HepG2 (cell line): ENCODE data around the gene NFATC3. TPM values are rescaled to one million over a fixed set of nuclear protein-coding genes. Genes with fewer than 3 reads are reported as not detected.

Experiments used
- AHR ChIP-seq: IDR thresholded peaks from 2 replicates; pipeline ENCODE4 v1.6.1; 2018; ENCODE audit warnings: missing genetic modification reagents, missing compliant biosample characterization
- BORCS8-MEF2B ChIP-seq: sonication (generic); formaldehyde crosslinking; IDR thresholded peaks from 2 replicates; pipeline ENCODE4 v1.8.0; 2022; ENCODE audit warnings: mild to moderate bottlenecking, missing genetic modification reagents
- DNMT1 ChIP-seq: sonication (generic); formaldehyde crosslinking; IDR thresholded peaks from 2 replicates; pipeline ENCODE4 v1.5.1; 2020; ENCODE audit warnings: mild to moderate bottlenecking, missing genetic modification reagents
- ELK4 ChIP-seq: sonication (generic); formaldehyde crosslinking; IDR thresholded peaks from 2 replicates; pipeline ENCODE4 v1.9.0; 2021; ENCODE audit warnings: missing genetic modification reagents, borderline replicate concordance
- HIVEP1 ChIP-seq: sonication (generic); formaldehyde crosslinking; IDR thresholded peaks from 2 replicates; pipeline ENCODE4 v1.4.0; 2020; ENCODE audit warnings: mild to moderate bottlenecking, missing genetic modification reagents
- HNF4G ChIP-seq, 2 experiments: sonication (generic) in 1 of 2; formaldehyde crosslinking in 1 of 2; IDR thresholded peaks; 2 replicates each; pipeline versions ENCODE4 v1.4.0 to v1.6.1; 2011 to 2020; ENCODE audit warnings: borderline replicate concordance in 2 of 2, low read depth in 2 of 2, mild to moderate bottlenecking in 2 of 2, low read length in 1 of 2, missing genetic modification reagents in 1 of 2, moderate library complexity in 1 of 2
- JUND ChIP-seq: sonication (generic); formaldehyde crosslinking; IDR thresholded peaks from 2 replicates; pipeline ENCODE4 v1.8.0; 2022; ENCODE audit warnings: mild to moderate bottlenecking, missing genetic modification reagents
- KDM2A ChIP-seq: sonication (generic); formaldehyde crosslinking; IDR thresholded peaks from 2 replicates; pipeline ENCODE4 v1.4.0; 2020; ENCODE audit warnings: low read depth, missing genetic modification reagents, borderline replicate concordance
- MAZ ChIP-seq, 2 experiments: sonication (generic) in 1 of 2; formaldehyde crosslinking in 1 of 2; IDR thresholded peaks; 2 replicates each; pipeline versions ENCODE4 v1.5.0 to v1.6.1; 2012 to 2020; ENCODE audit warnings: low read depth in 2 of 2, mild to moderate bottlenecking in 2 of 2, borderline replicate concordance in 1 of 2, improper control_type of control experiment in 1 of 2, low read length in 1 of 2, missing genetic modification reagents in 1 of 2, moderate library complexity in 1 of 2
- MLLT10 ChIP-seq: sonication (generic); formaldehyde crosslinking; IDR thresholded peaks from 2 replicates; pipeline ENCODE4 v1.4.0; 2020; ENCODE audit warnings: missing genetic modification reagents
- NAIF1 ChIP-seq: sonication (generic); formaldehyde crosslinking; IDR thresholded peaks from 2 replicates; pipeline ENCODE4 v1.5.0; 2020; ENCODE audit warnings: mild to moderate bottlenecking, missing genetic modification reagents, borderline replicate concordance
- NFE2 ChIP-seq: sonication (generic); formaldehyde crosslinking; IDR thresholded peaks from 2 replicates; pipeline ENCODE4 v1.4.0; 2020; ENCODE audit warnings: missing genetic modification reagents
- PITX1 ChIP-seq: sonication (generic); formaldehyde crosslinking; IDR thresholded peaks from 2 replicates; pipeline ENCODE4 v1.5.1; 2020; ENCODE audit warnings: mild to moderate bottlenecking, missing genetic modification reagents
- SIX1 ChIP-seq: sonication (generic); formaldehyde crosslinking; IDR thresholded peaks from 2 replicates; pipeline ENCODE4 v1.4.0; 2020; ENCODE audit warnings: missing genetic modification reagents, borderline replicate concordance
- SPEN ChIP-seq: sonication (generic); formaldehyde crosslinking; IDR thresholded peaks from 2 replicates; pipeline ENCODE4 v1.5.1; 2020; ENCODE audit warnings: low read depth, mild to moderate bottlenecking, missing genetic modification reagents
- TARDBP ChIP-seq: sonication (generic); formaldehyde crosslinking; IDR thresholded peaks from 2 replicates; pipeline ENCODE4 v1.8.0; 2022; ENCODE audit warnings: mild to moderate bottlenecking, missing genetic modification reagents
- TEF ChIP-seq: sonication (generic); formaldehyde crosslinking; IDR thresholded peaks from 2 replicates; pipeline ENCODE4 v1.5.0; 2020; ENCODE audit warnings: missing genetic modification reagents
- U2AF1 ChIP-seq: fragments of 200-400 bp; formaldehyde crosslinking; optimal IDR thresholded peaks from 2 replicates; pipeline ENCODE3; 2017; ENCODE audit warnings: mild to moderate bottlenecking, low read depth, low read length
- ZNF121 ChIP-seq: sonication (generic); formaldehyde crosslinking; IDR thresholded peaks from 2 replicates; pipeline ENCODE4 v1.5.0; 2020; ENCODE audit warnings: mild to moderate bottlenecking, missing genetic modification reagents
- ZNF160 ChIP-seq: sonication (generic); formaldehyde crosslinking; IDR thresholded peaks from 2 replicates; pipeline ENCODE4 v1.8.0; 2022; ENCODE audit warnings: mild to moderate bottlenecking, inconsistent platforms, missing genetic modification reagents
- ZNF256 ChIP-seq: sonication (generic); formaldehyde crosslinking; conservative IDR thresholded peaks from 2 replicates; pipeline ENCODE4 v1.4.0; 2020; ENCODE audit warnings: missing genetic modification reagents
- ZNF607 ChIP-seq: sonication (generic); formaldehyde crosslinking; IDR thresholded peaks from 2 replicates; pipeline ENCODE4 v1.5.1; 2020; ENCODE audit warnings: missing genetic modification reagents, mild to moderate bottlenecking, borderline replicate concordance
- ZNF614 ChIP-seq: IDR thresholded peaks from 2 replicates; pipeline ENCODE4 v1.6.1; 2018; ENCODE audit warnings: missing biosample characterization, missing genetic modification reagents, inconsistent platforms, borderline replicate concordance
- ZNF768 ChIP-seq: sonication (generic); formaldehyde crosslinking; IDR thresholded peaks from 2 replicates; pipeline ENCODE4 v1.4.0; 2020; ENCODE audit warnings: missing genetic modification reagents
- ZNF773 ChIP-seq: sonication (generic); formaldehyde crosslinking; IDR thresholded peaks from 2 replicates; pipeline ENCODE4 v1.4.0; 2020; ENCODE audit warnings: missing genetic modification reagents, borderline replicate concordance
- ZSCAN29 ChIP-seq: sonication (generic); formaldehyde crosslinking; conservative IDR thresholded peaks from 2 replicates; pipeline ENCODE4 v1.4.0; 2020; ENCODE audit warnings: mild to moderate bottlenecking, missing genetic modification reagents
- polyA plus RNA-seq, 8 experiments: library from polyadenylated mRNA; depleted of rRNA in 3 of 8; stranded (reverse) in 7 of 8; unstranded in 1 of 8; fragments of >200 nt; fragmentation: Illumina TruSeq in 4 of 8; extraction: Trizol in 4 of 8; gene quantifications; 2 replicates each; pipeline versions ENCODE4 v1.2.1 to v1.2.3, GENCODE V29; 2011 to 2016; ENCODE audit warnings: low read depth in 4 of 8, missing spikeins in 1 of 8, mixed read lengths in 1 of 8; ENCODE audit not compliant: insufficient read depth in 1 of 8
- total RNA-seq, 5 experiments: library from RNA; depleted of rRNA; stranded (reverse); fragments of >200 nt; fragmentation: Illumina TruSeq; extraction: Trizol; gene quantifications; 2 replicates each; pipeline ENCODE4 v1.2.3, GENCODE V29; 2016; ENCODE audit warnings: low read depth in 1 of 5
- TF ChIP-seq, protein P1 (sequence below): sonication (generic); formaldehyde crosslinking; IDR thresholded peaks from 2 replicates; pipeline ENCODE4 v1.5.0; 2020; ENCODE audit warnings: missing genetic modification reagents

The NFATC3 gene
- total and polyA plus RNA-seq, 2 of the 13 experiments (the other 11 are each of a cell fraction or from before 2014, with no cell fraction given) = 52.6 to 62.7 TPM

- 0 out of 2 replicates have a peak, but pooled peaks have one; percentile 18 for TF ChIP-seq HNF4G (IDR thresholded peaks at IDR 0.05; ENCODE audit: borderline replicate concordance, low read depth, low read length)
- no peak for TF ChIP-seq HNF4G (CRISPR knock-in tag; IDR thresholded peaks at IDR 0.05; ENCODE audit: borderline replicate concordance, low read depth)
- TF ChIP-seq ZNF256 (CRISPR knock-in tag) = 0 out of 2 replicates have a peak, but pooled peaks have one; percentile 27
- TF ChIP-seq NFE2 (CRISPR knock-in tag) = no peak
- TF ChIP-seq, protein P1, sequence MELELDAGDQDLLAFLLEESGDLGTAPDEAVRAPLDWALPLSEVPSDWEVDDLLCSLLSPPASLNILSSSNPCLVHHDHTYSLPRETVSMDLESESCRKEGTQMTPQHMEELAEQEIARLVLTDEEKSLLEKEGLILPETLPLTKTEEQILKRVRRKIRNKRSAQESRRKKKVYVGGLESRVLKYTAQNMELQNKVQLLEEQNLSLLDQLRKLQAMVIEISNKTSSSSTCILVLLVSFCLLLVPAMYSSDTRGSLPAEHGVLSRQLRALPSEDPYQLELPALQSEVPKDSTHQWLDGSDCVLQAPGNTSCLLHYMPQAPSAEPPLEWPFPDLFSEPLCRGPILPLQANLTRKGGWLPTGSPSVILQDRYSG (CRISPR knock-in tag) = no peak
- TF ChIP-seq DNMT1 (CRISPR knock-in tag) = peak; percentile 26; the same call in 1 of the 2 replicates
- TF ChIP-seq U2AF1 = no peak
- TF ChIP-seq HIVEP1 (CRISPR knock-in tag) = no peak
- TF ChIP-seq KDM2A (CRISPR knock-in tag) = peak; percentile 65
- TF ChIP-seq ZNF768 (CRISPR knock-in tag) = peak; percentile 18; the same call in 1 of the 2 replicates
- TF ChIP-seq JUND (CRISPR knock-in tag) = no peak
- TF ChIP-seq TARDBP (CRISPR knock-in tag) = peak; percentile 17; the same call in 1 of the 2 replicates
- TF ChIP-seq MAZ (IDR thresholded peaks at IDR 0.05; ENCODE audit: borderline replicate concordance, low read depth, low read length) = no peak
- TF ChIP-seq MAZ (CRISPR knock-in tag; IDR thresholded peaks at IDR 0.05; ENCODE audit: low read depth) = peak; percentile 57; the same call in 1 of the 2 replicates
- peak; percentile 30; the same call in 1 of the 2 replicates for TF ChIP-seq BORCS8-MEF2B (CRISPR knock-in tag)
- 0 out of 2 replicates have a peak, but pooled peaks have one; percentile 52 for TF ChIP-seq ZNF121 (CRISPR knock-in tag)
- TF ChIP-seq ZSCAN29 (CRISPR knock-in tag) = peak; percentile 49
- TF ChIP-seq ZNF160 = no peak
- peak; percentile 72; the same call in 1 of the 2 replicates for TF ChIP-seq ZNF773
- TF ChIP-seq SPEN (CRISPR knock-in tag) = no peak; the same call in 1 of the 2 replicates
- no peak for TF ChIP-seq ELK4 (CRISPR knock-in tag)
- TF ChIP-seq PITX1 (CRISPR knock-in tag) = peak; percentile 33
- TF ChIP-seq MLLT10 (CRISPR knock-in tag) = no peak
- no peak; the same call in 1 of the 2 replicates for TF ChIP-seq ZNF607 (CRISPR knock-in tag)
- TF ChIP-seq NAIF1 = peak; percentile 40; the same call in 1 of the 2 replicates
- no peak; the same call in 1 of the 2 replicates for TF ChIP-seq AHR
- TF ChIP-seq ZNF614 = no peak
- no peak for TF ChIP-seq SIX1 (CRISPR knock-in tag)
- peak; percentile 10; the same call in 1 of the 2 replicates for TF ChIP-seq TEF (CRISPR knock-in tag)
Observed at GRCh38 chr16:68235108-68235886, 150.1 kb downstream of the NFATC3 start (continued).
